KMS-11 (cell line): Measurements from ENCODE around the gene CST5.

Experiments
- H2AFZ ChIP-seq: fragments of 200-600 bp; sonication (generic); 2 replicates; pipeline ENCODE4 v1.6.1; 2016; ENCODE audit warnings: antibody characterized with exemption, mixed run types, low read depth
- H3K27ac ChIP-seq: fragments of 200-600 bp; sonication (generic); 2 replicates; pipeline ENCODE4 v1.6.1; 2016; ENCODE audit warnings: mild to moderate bottlenecking, mixed run types
- H3K27me3 ChIP-seq: fragments of 200-600 bp; sonication (generic); 2 replicates; pipeline ENCODE4 v1.6.1; 2017; ENCODE audit warnings: mild to moderate bottlenecking, low read depth, mixed run types, moderate library complexity; ENCODE audit not compliant: insufficient read depth
- H3K36me3 ChIP-seq: fragments of 200-600 bp; sonication (generic); 2 replicates; pipeline ENCODE4 v1.6.1; 2017; ENCODE audit warnings: mild to moderate bottlenecking, mixed run types; ENCODE audit not compliant: insufficient read depth
- H3K4me1 ChIP-seq: fragments of 200-600 bp; sonication (generic); 2 replicates; pipeline ENCODE4 v1.6.1; 2016; ENCODE audit warnings: mild to moderate bottlenecking, low read depth, mixed run types; ENCODE audit not compliant: poor library complexity, severe bottlenecking
- H3K4me2 ChIP-seq: fragments of 200-600 bp; sonication (generic); 2 replicates; pipeline ENCODE4 v1.7.0; 2016; ENCODE audit warnings: mild to moderate bottlenecking, mixed run types
- H3K4me3 ChIP-seq: fragments of 200-600 bp; sonication (generic); IDR thresholded peaks from 2 replicates; pipeline ENCODE4 v1.6.1; 2017; ENCODE audit warnings: low read depth, low read length, mixed read lengths; ENCODE audit not compliant: insufficient read depth
- H3K79me2 ChIP-seq: fragments of 200-600 bp; sonication (generic); 2 replicates; pipeline ENCODE4 v1.6.1; 2016; ENCODE audit warnings: low read depth, mixed run types; ENCODE audit not compliant: insufficient read depth
- H3K9ac ChIP-seq: fragments of 200-600 bp; sonication (generic); 2 replicates; pipeline ENCODE4 v1.6.1; 2016; ENCODE audit warnings: mild to moderate bottlenecking, mixed run types
- H4K20me1 ChIP-seq: fragments of 200-600 bp; sonication (generic); 2 replicates; pipeline ENCODE4 v1.6.1; 2016; ENCODE audit warnings: mild to moderate bottlenecking, mixed run types; ENCODE audit not compliant: insufficient read depth
- CTCF ChIP-seq: fragments of 200-600 bp; sonication (generic); conservative IDR thresholded peaks from 2 replicates; pipeline ENCODE4 v1.6.1; 2017; ENCODE audit warnings: low read depth, mild to moderate bottlenecking, antibody characterized with exemption, low read length, moderate library complexity, mixed read lengths

The CST5 gene

GRCh38 chr20:23884771-23885162 lies 5.2 kb upstream of the CST5 start:
- Histone ChIP-seq H3K79me2 (no peaks in the 10 kb centered on the region), H3K36me3 (no peaks in the 10 kb centered on the region), H3K4me1 (peaks cover 4% of the 10 kb centered on the region), H3K27ac (no peak overlapping the region), H3K4me3 (no peak overlapping the region), H3K4me2 (no peak overlapping the region), H4K20me1 (no peaks in the 10 kb centered on the region), H3K9ac (no peak overlapping the region), H2AFZ (no peak overlapping the region), H3K27me3 (no peaks in the 10 kb centered on the region)
- no peak for TF ChIP-seq CTCF

GRCh38 chr20:23884136-23884770 lies 4.7 kb upstream of the CST5 start:
- no peak overlapping the region for H3K4me2 ChIP-seq
- TF ChIP-seq CTCF, result no peak
- H3K27ac ChIP-seq, result no peak overlapping the region

GRCh38 chr20:23881371-23881770 lies 1.8 kb upstream of the CST5 start:
- Histone ChIP-seq H3K79me2 (no peaks in the 10 kb centered on the region), H3K36me3 (no peaks in the 10 kb centered on the region), H3K4me3 (no peak overlapping the region), H4K20me1 (no peaks in the 10 kb centered on the region), H2AFZ (no peak overlapping the region), H3K27me3 (no peaks in the 10 kb centered on the region), H3K27ac (no peak overlapping the region), H3K4me2 (no peak overlapping the region), H3K9ac (no peak overlapping the region), H3K4me1 (no peaks in the 10 kb centered on the region)
- no peak for TF ChIP-seq CTCF

More at GRCh38 chr20:23884136-23884770, 4.7 kb upstream of the CST5 start:
- Histone ChIP-seq H3K4me3 (no peak overlapping the region), H3K79me2 (no peaks in the 10 kb centered on the region), H4K20me1 (no peaks in the 10 kb centered on the region), H3K9ac (no peak overlapping the region), H3K4me1 (no peaks in the 10 kb centered on the region), H2AFZ (no peak overlapping the region), H3K36me3 (no peaks in the 10 kb centered on the region), H3K27me3 (no peaks in the 10 kb centered on the region)

- no peaks in the 10 kb centered on the region for H3K4me1 ChIP-seq
Measured at GRCh38 chr20:23880417-23880816, 869 bp upstream of the CST5 start.

More at GRCh38 chr20:23880417-23880816, 869 bp upstream of the CST5 start:
- H4K20me1 ChIP-seq, result no peaks in the 10 kb centered on the region
- no peaks in the 10 kb centered on the region for H3K27me3 ChIP-seq
- no peak overlapping the region for H3K27ac ChIP-seq
- H3K4me3 ChIP-seq, result no peak overlapping the region
- no peak for TF ChIP-seq CTCF
- H3K9ac ChIP-seq, result no peak overlapping the region
- H3K36me3 ChIP-seq, result no peaks in the 10 kb centered on the region
- no peak overlapping the region for H2AFZ ChIP-seq
- H3K79me2 ChIP-seq, result no peaks in the 10 kb centered on the region
- no peak overlapping the region for H3K4me2 ChIP-seq
